ENCODE results near the gene ARFGEF2.

ARFGEF2 gene

GRCh38 chr20:48898896-48899530 lies 22.5 kb upstream of the ARFGEF2 start:
- peak in 1 of 58 donors; percentile 19 for DNase-seq

GRCh38 chr20:48899881-48900280 lies 21.6 kb upstream of the ARFGEF2 start:
- no peak for DNase-seq

DNA sequence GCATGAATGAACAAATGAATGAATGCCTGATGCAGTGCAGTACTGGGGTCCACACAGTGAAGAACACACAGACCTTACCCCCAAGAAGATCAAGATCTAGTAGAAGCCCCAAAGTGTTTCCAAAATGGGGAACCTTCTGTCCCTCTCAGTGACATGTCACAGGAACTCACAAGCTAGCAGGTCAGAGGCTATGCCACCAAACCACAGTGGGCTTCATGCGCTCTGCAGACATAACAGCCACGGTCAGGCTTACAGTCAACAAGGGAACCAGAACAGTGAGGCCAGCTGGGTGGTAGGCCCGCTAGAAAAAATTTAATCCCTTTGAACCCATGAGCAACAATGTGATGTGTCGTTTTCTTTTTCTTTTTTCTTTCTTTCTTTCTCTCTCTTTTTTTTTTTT lies 20.2 kb upstream of the ARFGEF2 start:
- DNase-seq = peak in 1 of 58 donors; percentile 6

- no peak for DNase-seq
Measured at GRCh38 chr20:48903705-48904104, 17.8 kb upstream of the ARFGEF2 start.

- peak in 30 of 58 donors; percentile 3 to 72 (median 24) for DNase-seq
Measured at GRCh38 chr20:48904566-48905296, 16.8 kb upstream of the ARFGEF2 start.

DNA sequence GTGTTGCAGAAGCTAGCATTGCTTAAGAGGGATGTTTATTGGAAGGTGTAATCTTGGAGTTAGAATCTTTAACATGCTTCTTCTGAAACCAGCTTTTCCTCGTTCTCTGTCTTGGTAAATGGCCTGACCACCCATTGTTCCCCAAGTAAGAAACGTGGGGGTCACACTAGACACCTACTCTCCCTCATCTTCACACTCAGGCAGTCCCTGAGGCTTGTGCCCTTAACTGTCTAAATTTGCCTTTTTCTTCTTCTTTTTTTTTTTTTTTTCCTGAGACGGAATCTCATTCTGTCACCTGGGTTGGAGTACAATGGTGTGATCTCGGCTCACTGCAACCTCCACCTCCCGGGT lies 16.2 kb upstream of the ARFGEF2 start:
- no peak for DNase-seq

- DNase-seq = no peak
Measured at GRCh38 chr20:48906221-48906877, 15.2 kb upstream of the ARFGEF2 start.

DNA sequence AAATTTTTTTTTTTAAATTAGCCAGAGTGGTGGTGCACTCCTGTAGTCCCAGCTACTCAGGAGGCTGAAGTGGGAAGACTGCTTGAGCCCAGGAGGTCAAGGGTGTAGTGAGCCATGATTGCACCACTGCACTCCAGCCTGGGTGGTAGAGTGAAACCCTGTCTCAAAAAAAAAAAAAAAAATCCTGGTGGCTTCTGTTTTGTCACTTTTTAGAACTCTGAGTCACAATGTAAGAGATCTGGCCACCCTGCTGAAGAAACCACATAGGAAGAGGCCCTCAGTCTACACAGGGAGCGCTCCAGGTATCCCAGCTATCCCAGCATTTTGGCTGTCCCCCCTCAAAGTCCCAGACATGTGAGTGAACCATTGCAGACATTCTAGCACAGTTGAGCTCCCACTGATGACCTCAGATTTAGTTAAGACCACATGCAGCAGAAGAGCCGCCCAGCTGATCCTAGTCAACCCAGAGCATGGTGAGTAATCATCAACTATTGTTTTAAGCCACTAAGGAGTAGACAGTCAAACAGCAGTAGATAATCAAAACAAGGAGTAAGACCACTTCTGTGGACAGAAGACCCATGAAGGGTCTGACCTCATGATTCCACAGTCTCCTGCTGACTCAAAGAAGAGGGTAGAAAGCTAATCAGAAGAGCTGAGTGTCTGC lies 12.7 kb upstream of the ARFGEF2 start:
- DNase-seq = no peak

- DNase-seq = no peak
Measured at GRCh38 chr20:48909910-48910309, 11.6 kb upstream of the ARFGEF2 start.

- no peak for DNase-seq
Measured at GRCh38 chr20:48910347-48910781, 11.1 kb upstream of the ARFGEF2 start.

DNA sequence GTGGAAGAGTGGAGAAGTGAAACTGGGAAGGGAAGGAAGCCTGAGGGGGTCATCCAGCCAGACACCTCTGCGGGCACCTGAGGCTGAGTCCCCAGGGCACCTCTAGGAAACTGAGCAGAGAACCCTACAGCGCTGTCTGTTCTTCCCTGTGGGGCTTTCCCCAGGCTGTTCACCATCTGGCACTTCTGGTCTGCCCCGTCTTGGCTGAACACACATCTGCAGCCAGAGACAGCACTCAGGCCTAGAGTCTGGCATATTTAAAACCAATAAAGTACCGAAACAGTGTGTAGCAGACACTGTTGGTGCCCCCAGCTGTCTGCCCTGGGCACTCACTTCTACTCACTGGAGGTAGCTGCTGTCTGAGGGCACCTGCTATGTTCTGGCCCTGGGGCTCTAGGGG lies 9.4 kb upstream of the ARFGEF2 start:
- no peak for DNase-seq

GRCh38 chr20:48916699-48917098 lies 4.8 kb upstream of the ARFGEF2 start:
- no peak for DNase-seq

GRCh38 chr20:48919336-48919881 lies 2.1 kb upstream of the ARFGEF2 start:
- no peak for DNase-seq

- DNase-seq = no peak
Measured at GRCh38 chr20:48919882-48920526, 1.5 kb upstream of the ARFGEF2 start.

GRCh38 chr20:48920527-48921167 lies 864 bp upstream of the ARFGEF2 start:
- DNase-seq = peak in 2 of 58 donors; percentile 20 to 41

- peak in 9 of 58 donors; percentile 36 to 72 (median 59) for DNase-seq
Measured at GRCh38 chr20:48921883-48922820, 641 bp downstream of the ARFGEF2 start.

GRCh38 chr20:48923149-48923718 lies 1.7 kb downstream of the ARFGEF2 start:
- no peak for DNase-seq

- DNase-seq = no peak
Measured at GRCh38 chr20:48924756-48925109, 3.2 kb downstream of the ARFGEF2 start.

- DNase-seq = no peak
Measured at GRCh38 chr20:48926267-48926666, 4.8 kb downstream of the ARFGEF2 start.

Data from anterior cingulate cortex (tissue), 58 donors.